Thyroid gland (tissue), 4 donors: ENCODE measurements around the gene FBXO44. TPM values are rescaled to one million over a fixed set of nuclear protein-coding genes. Genes with fewer than 3 reads are reported as not detected.

Experiments
- DNase-seq, 2 donors: peaks; one replicate each; pipeline ENCODE4 v3.0.0-alpha.2; 2019
- H3K27ac ChIP-seq, 3 donors: fragments of 200-600 bp; sonication (generic); 1 replicate in 2 of 3; 2 replicates in 1 of 3; pipeline ENCODE4 v1.5.1; 2016 to 2019; ENCODE audit warnings: mild to moderate bottlenecking in 1 of 3, moderate library complexity in 1 of 3
- H3K27me3 ChIP-seq: fragments of 200-600 bp; sonication (generic); one replicate; pipeline ENCODE4 v1.5.1; 2019
- H3K36me3 ChIP-seq, 2 donors: fragments of 200-600 bp; sonication (generic); one replicate each; pipeline ENCODE4 v1.5.1; 2016 to 2019
- H3K4me1 ChIP-seq, 2 donors: fragments of 200-600 bp; sonication (generic); one replicate each; pipeline ENCODE4 v1.5.1; 2017 to 2019
- H3K4me3 ChIP-seq, 3 donors: fragments of 200-600 bp; sonication (generic); replicated peaks in 1 of 3; 1 replicate in 2 of 3; 2 replicates in 1 of 3; pipeline ENCODE4 v1.5.1; 2016; ENCODE audit warnings: mild to moderate bottlenecking in 1 of 3
- H3K9me3 ChIP-seq: fragments of 200-600 bp; sonication (generic); one replicate; pipeline ENCODE4 v1.5.1; 2017
- POLR2A ChIP-seq, 2 donors: fragments of 450-650 bp; IDR thresholded peaks; one replicate each; pipeline ENCODE4 v1.6.1; 2017; ENCODE audit warnings: antibody characterized with exemption in 2 of 2, mild to moderate bottlenecking in 2 of 2, moderate library complexity in 1 of 2
- WGBS, 2 donors: methylation state at CpG; one replicate each; pipeline ENCODE4 v1.1.5; 2017; 5-methylcytosine and 5-hydroxymethylcytosine counted together
- intact Hi-C: fragments of 100-400 bp; cut with DNase I; formaldehyde crosslinking; loops from one replicate; pipeline ENCODE4 v1.15.1; 2023
- total RNA-seq, 4 donors: library from RNA; depleted of rRNA; stranded (reverse); fragments of >200 nt; gene quantifications; one replicate each; pipeline ENCODE4 v1.2.3, GENCODE V29; 2016
- TF ChIP-seq, protein P1 (sequence below), 6 experiments: fragments of 200-600 bp in 3 of 6; fragments of 450-650 bp in 3 of 6; sonication (generic) in 3 of 6; IDR thresholded peaks; one replicate each; pipeline ENCODE4 v1.5.1; 2016 to 2019; ENCODE audit warnings: antibody characterized with exemption in 6 of 6, mild to moderate bottlenecking in 2 of 6, inconsistent platforms in 1 of 6, moderate library complexity in 1 of 6

The FBXO44 gene
- total RNA-seq, 4 donors from 2014 or later = 33.1 to 40.9 (median 34.4) TPM

DNA sequence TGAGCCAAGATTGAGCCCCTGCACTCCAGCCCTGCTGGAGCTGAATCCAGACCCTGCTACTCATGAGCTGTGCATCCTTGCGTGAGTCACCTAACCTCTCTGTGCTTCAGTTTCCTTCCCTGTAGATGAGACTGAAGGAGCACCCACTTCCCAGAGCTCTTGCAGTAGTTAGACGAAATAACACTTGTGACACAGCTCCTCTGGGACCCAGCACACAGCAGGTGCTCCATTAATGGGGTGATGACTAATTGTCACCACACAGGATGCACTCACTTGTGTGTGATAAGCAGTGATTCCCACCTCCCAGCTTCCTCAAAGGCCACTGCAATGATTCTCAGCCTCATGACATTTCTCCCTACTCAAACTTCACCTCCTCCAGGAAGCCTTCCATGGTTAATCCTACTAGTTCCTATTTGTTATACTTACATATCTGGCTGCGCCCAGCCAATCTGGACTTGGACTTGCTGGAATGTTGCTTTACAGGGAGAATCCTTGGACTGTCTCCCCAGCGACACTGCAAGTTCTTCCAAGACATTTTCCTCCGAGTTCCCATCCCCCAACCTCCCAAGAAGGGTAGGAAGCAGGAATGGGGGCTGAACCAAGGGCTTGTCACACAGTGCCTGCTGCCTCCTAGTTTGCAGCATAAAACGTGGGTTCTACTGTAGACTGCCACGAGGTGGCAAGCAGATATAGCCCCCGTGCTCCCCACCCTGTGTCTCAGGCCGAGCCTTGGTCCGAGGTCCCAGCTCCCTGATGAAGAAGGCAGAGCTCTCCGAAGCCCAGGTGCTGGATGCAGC is 54.1 kb downstream of the FBXO44 start:
- no peaks in the 10 kb centered on the region for H3K9me3 ChIP-seq
- no peak overlapping the region for H3K27ac ChIP-seq
- 76 to 81% methylated on average over 7 to 11 of the region's 11 CpGs for WGBS, 2 donors
- no peak for DNase-seq
- no peak for TF ChIP-seq POLR2A (IDR thresholded peaks at IDR 0.05)
- TF ChIP-seq, protein P1, sequence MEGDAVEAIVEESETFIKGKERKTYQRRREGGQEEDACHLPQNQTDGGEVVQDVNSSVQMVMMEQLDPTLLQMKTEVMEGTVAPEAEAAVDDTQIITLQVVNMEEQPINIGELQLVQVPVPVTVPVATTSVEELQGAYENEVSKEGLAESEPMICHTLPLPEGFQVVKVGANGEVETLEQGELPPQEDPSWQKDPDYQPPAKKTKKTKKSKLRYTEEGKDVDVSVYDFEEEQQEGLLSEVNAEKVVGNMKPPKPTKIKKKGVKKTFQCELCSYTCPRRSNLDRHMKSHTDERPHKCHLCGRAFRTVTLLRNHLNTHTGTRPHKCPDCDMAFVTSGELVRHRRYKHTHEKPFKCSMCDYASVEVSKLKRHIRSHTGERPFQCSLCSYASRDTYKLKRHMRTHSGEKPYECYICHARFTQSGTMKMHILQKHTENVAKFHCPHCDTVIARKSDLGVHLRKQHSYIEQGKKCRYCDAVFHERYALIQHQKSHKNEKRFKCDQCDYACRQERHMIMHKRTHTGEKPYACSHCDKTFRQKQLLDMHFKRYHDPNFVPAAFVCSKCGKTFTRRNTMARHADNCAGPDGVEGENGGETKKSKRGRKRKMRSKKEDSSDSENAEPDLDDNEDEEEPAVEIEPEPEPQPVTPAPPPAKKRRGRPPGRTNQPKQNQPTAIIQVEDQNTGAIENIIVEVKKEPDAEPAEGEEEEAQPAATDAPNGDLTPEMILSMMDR (IDR thresholded peaks at IDR 0.05) = no peak
- H3K4me1 ChIP-seq = peaks cover 0 to 11% of the 10 kb centered on the region in 2 donors
- H3K4me3 ChIP-seq = no peak overlapping the region
- intact Hi-C loops = no loop called here
- no peaks in the 10 kb centered on the region for H3K36me3 ChIP-seq
- H3K27me3 ChIP-seq = no peaks in the 10 kb centered on the region

DNA sequence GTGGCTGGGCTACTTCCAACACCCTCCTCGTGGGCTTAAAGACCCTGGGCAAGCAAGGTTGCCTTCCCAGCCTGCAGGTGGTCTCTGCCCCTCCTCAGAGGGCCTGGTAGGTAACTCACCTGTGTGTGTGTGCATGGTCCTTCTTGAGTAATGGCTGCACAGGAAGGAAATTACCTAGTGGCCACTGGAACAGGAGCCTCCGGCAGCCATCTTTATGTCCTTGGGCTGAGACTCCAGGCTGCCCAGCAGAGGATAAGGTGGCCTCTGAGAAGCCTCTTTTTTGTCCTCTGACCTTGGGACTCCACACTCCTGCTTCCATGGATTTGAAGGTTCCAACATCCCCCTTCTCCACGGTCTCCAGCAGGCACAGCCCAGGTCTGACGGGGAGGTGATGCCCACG is 56.8 kb downstream of the FBXO44 start:
- intact Hi-C loops = no loop called here

DNA sequence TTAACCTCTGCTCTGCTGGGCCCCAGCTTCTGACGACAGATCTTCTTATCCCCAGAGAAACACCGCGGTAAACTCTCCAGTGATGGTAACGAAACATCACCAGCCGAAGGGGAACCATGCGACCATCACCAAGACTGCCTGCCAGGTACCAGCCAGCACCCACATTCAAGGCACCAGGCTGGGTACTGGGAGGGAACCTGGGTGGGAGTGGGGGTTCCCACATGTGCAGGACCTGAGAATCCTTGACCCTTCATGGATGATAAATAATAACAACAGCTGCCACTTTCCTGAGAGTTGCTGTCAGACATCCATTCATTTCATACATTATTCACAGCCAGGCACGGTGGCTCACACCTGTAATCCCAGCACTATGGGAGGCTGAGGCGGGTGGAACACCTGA is 57.6 kb downstream of the FBXO44 start:
- Histone ChIP-seq H3K9me3 (no peaks in the 10 kb centered on the region), H3K4me1 (peaks cover 0 to 10% of the 10 kb centered on the region in 2 donors), H3K36me3 (no peaks in the 10 kb centered on the region), H3K27ac (no peak overlapping the region), H3K4me3 (no peak overlapping the region), H3K27me3 (no peaks in the 10 kb centered on the region)
- WGBS, 2 donors = 89 to 96% methylated on average over 2 to 8 of the region's 8 CpGs
- no peak for DNase-seq
- no peak for TF ChIP-seq POLR2A (IDR thresholded peaks at IDR 0.05)
- TF ChIP-seq, protein P1 (IDR thresholded peaks at IDR 0.05) = no peak
- intact Hi-C loops = no loop called here

More for the DNA sequence above, 56.8 kb downstream of the FBXO44 start:
- peaks cover 0 to 11% of the 10 kb centered on the region in 2 donors for H3K4me1 ChIP-seq
- no peak overlapping the region for H3K27ac ChIP-seq
- no peaks in the 10 kb centered on the region for H3K36me3 ChIP-seq
- TF ChIP-seq, protein P1 (IDR thresholded peaks at IDR 0.05) = no peak
- no peak for TF ChIP-seq POLR2A (IDR thresholded peaks at IDR 0.05)
- DNase-seq = no peak
- 93 to 94% methylated on average over 4 of the region's 5 CpGs for WGBS, 2 donors
- H3K9me3 ChIP-seq = no peaks in the 10 kb centered on the region
- no peaks in the 10 kb centered on the region for H3K27me3 ChIP-seq
- H3K4me3 ChIP-seq = no peak overlapping the region

Other genes starting within 250 kb of the FBXO44 start
- gene DISP3, start 175.7 kb upstream of the FBXO44 start, total RNA-seq = not detected
- 1 to 10 TPM; 4.3 to 9.9 (median 6.7) TPM for gene FBXO2, start 448 bp upstream of the FBXO44 start, total RNA-seq
- gene FBXO6, start 9.3 kb downstream of the FBXO44 start, total RNA-seq = 10 to 100 TPM in 2 of 4 donors, 1 to 10 TPM in 2; 8.1 to 10.9 (median 10.3) TPM
- gene MAD2L2, start 26.3 kb downstream of the FBXO44 start, total RNA-seq = 10 to 100 TPM; 12.0 to 43.9 (median 21.5) TPM
- not detected for gene DRAXIN, start 36.8 kb downstream of the FBXO44 start, total RNA-seq
- 10 to 100 TPM; 35.6 to 72.4 (median 63.6) TPM for gene AGTRAP, start 81.3 kb downstream of the FBXO44 start, total RNA-seq
- 1 to 10 TPM in 1 of 4 donors, under 1 TPM in 1, not detected in 2; 0.22 to 6.3 TPM for gene C1orf167, start 107.3 kb downstream of the FBXO44 start, total RNA-seq
- 10 to 100 TPM; 52.8 to 96.9 (median 65.6) TPM for gene MTHFR, start 151.1 kb downstream of the FBXO44 start, total RNA-seq
- 10 to 100 TPM; 14.8 to 38.4 (median 16.9) TPM for gene CLCN6, start 151.3 kb downstream of the FBXO44 start, total RNA-seq
- gene NPPA, start 192.9 kb downstream of the FBXO44 start, total RNA-seq = not detected
- gene NPPB, start 204.1 kb downstream of the FBXO44 start, total RNA-seq = not detected